ENCODE measurements around the gene PHYKPL.

PHYKPL gene

GRCh38 chr5:178218237-178218776, 14.3 kb downstream of the PHYKPL start:
- peak; percentile 41; the same call in 1 of the 2 replicates for TF ChIP-seq POLR2AphosphoS5 (IDR thresholded peaks at IDR 0.05; ENCODE audit: low read depth, low read length)
- no peak for TF ChIP-seq SPI1 (IDR thresholded peaks at IDR 0.05; ENCODE audit: low read depth, low read length)
- DNase-seq (ENCODE audit: insufficient read length, low spot score) (no peak), FAIRE-seq (no peak)

GRCh38 chr5:178216779-178217178, 15.8 kb downstream of the PHYKPL start:
- TF ChIP-seq POU2F2 (IDR thresholded peaks at IDR 0.05; ENCODE audit: low read depth, low read length) (no peak), PAX5 (IDR thresholded peaks at IDR 0.05; ENCODE audit: insufficient read depth, low read length, severe bottlenecking) (no peak), POLR2A (IDR thresholded peaks at IDR 0.05; ENCODE audit: low read depth, low read length) (no peak), POLR2AphosphoS5 (IDR thresholded peaks at IDR 0.05; ENCODE audit: low read depth, low read length) (no peak), TAF1 (IDR thresholded peaks at IDR 0.05; ENCODE audit: low read depth, low read length) (no peak), SPI1 (IDR thresholded peaks at IDR 0.05; ENCODE audit: low read depth, low read length) (no peak)
- no peak for DNase-seq (ENCODE audit: insufficient read length, low spot score)
- no peak for FAIRE-seq

- TF ChIP-seq POLR2AphosphoS5 (IDR thresholded peaks at IDR 0.05; ENCODE audit: low read depth, low read length) (no peak), PAX5 (IDR thresholded peaks at IDR 0.05; ENCODE audit: insufficient read depth, low read length, severe bottlenecking) (no peak)
- FAIRE-seq (no peak), DNase-seq (ENCODE audit: insufficient read length, low spot score) (no peak)
Measured at GRCh38 chr5:178216088-178216534, 16.5 kb downstream of the PHYKPL start.

- DNase-seq (ENCODE audit: insufficient read length, low spot score) (no peak), FAIRE-seq (no peak)
- TF ChIP-seq POLR2A (IDR thresholded peaks at IDR 0.05; ENCODE audit: low read depth, low read length): peak; percentile 50; the same call in 1 of the 2 replicates
- TF ChIP-seq POLR2AphosphoS5 (IDR thresholded peaks at IDR 0.05; ENCODE audit: low read depth, low read length): peak; percentile 72; the same call in 1 of the 2 replicates
- no peak for TF ChIP-seq PAX5 (IDR thresholded peaks at IDR 0.05; ENCODE audit: insufficient read depth, low read length, severe bottlenecking)
- no peak for TF ChIP-seq POU2F2 (IDR thresholded peaks at IDR 0.05; ENCODE audit: low read depth, low read length)
- TF ChIP-seq SPI1 (IDR thresholded peaks at IDR 0.05; ENCODE audit: low read depth, low read length): no peak
- TF ChIP-seq TAF1 (IDR thresholded peaks at IDR 0.05; ENCODE audit: low read depth, low read length): no peak
Measured at GRCh38 chr5:178215280-178216002, 17.2 kb downstream of the PHYKPL start.

- TF ChIP-seq SPI1 (IDR thresholded peaks at IDR 0.05; ENCODE audit: low read depth, low read length) (no peak), POU2F2 (IDR thresholded peaks at IDR 0.05; ENCODE audit: low read depth, low read length) (peak; percentile 38; the same call in 1 of the 2 replicates), POLR2AphosphoS5 (IDR thresholded peaks at IDR 0.05; ENCODE audit: low read depth, low read length) (peak; percentile 74), TAF1 (IDR thresholded peaks at IDR 0.05; ENCODE audit: low read depth, low read length) (0 out of 2 replicates have a peak, but pooled peaks have one; percentile 24), POLR2A (IDR thresholded peaks at IDR 0.05; ENCODE audit: low read depth, low read length) (peak; percentile 67), PAX5 (IDR thresholded peaks at IDR 0.05; ENCODE audit: insufficient read depth, low read length, severe bottlenecking) (no peak)
- DNase-seq (ENCODE audit: insufficient read length, low spot score): no peak
- no peak for FAIRE-seq
Measured at GRCh38 chr5:178214160-178214803, 18.3 kb downstream of the PHYKPL start.

- TF ChIP-seq TAF1 (IDR thresholded peaks at IDR 0.05; ENCODE audit: low read depth, low read length): no peak
- TF ChIP-seq PAX5 (IDR thresholded peaks at IDR 0.05; ENCODE audit: insufficient read depth, low read length, severe bottlenecking): no peak
- TF ChIP-seq POLR2AphosphoS5 (IDR thresholded peaks at IDR 0.05; ENCODE audit: low read depth, low read length): no peak; the same call in 1 of the 2 replicates
- TF ChIP-seq SPI1 (IDR thresholded peaks at IDR 0.05; ENCODE audit: low read depth, low read length): no peak
- no peak for TF ChIP-seq POLR2A (IDR thresholded peaks at IDR 0.05; ENCODE audit: low read depth, low read length)
- no peak for TF ChIP-seq POU2F2 (IDR thresholded peaks at IDR 0.05; ENCODE audit: low read depth, low read length)
- DNase-seq (ENCODE audit: insufficient read length, low spot score) (no peak), FAIRE-seq (no peak)
Measured at GRCh38 chr5:178213748-178214151, 18.9 kb downstream of the PHYKPL start.

GRCh38 chr5:178213003-178213461, 19.6 kb downstream of the PHYKPL start:
- FAIRE-seq: no peak
- TF ChIP-seq SPI1 (IDR thresholded peaks at IDR 0.05; ENCODE audit: low read depth, low read length) (no peak), POLR2A (IDR thresholded peaks at IDR 0.05; ENCODE audit: low read depth, low read length) (peak; percentile 79), TAF1 (IDR thresholded peaks at IDR 0.05; ENCODE audit: low read depth, low read length) (no peak), POLR2AphosphoS5 (IDR thresholded peaks at IDR 0.05; ENCODE audit: low read depth, low read length) (peak; percentile 71; the same call in 1 of the 2 replicates), PAX5 (IDR thresholded peaks at IDR 0.05; ENCODE audit: insufficient read depth, low read length, severe bottlenecking) (no peak), POU2F2 (IDR thresholded peaks at IDR 0.05; ENCODE audit: low read depth, low read length) (peak; percentile 10; the same call in 1 of the 2 replicates)
- no peak for DNase-seq (ENCODE audit: insufficient read length, low spot score)

- DNase-seq (ENCODE audit: insufficient read length, low spot score) (no peak), FAIRE-seq (no peak)
- TF ChIP-seq PAX5 (IDR thresholded peaks at IDR 0.05; ENCODE audit: insufficient read depth, low read length, severe bottlenecking) (no peak), SPI1 (IDR thresholded peaks at IDR 0.05; ENCODE audit: low read depth, low read length) (no peak), POLR2AphosphoS5 (IDR thresholded peaks at IDR 0.05; ENCODE audit: low read depth, low read length) (peak; percentile 23; the same call in 1 of the 2 replicates), TAF1 (IDR thresholded peaks at IDR 0.05; ENCODE audit: low read depth, low read length) (0 out of 2 replicates have a peak, but pooled peaks have one; percentile 13), POU2F2 (IDR thresholded peaks at IDR 0.05; ENCODE audit: low read depth, low read length) (0 out of 2 replicates have a peak, but pooled peaks have one; percentile 16), POLR2A (IDR thresholded peaks at IDR 0.05; ENCODE audit: low read depth, low read length) (no peak; the same call in 1 of the 2 replicates)
Measured at GRCh38 chr5:178212241-178213002, 20.2 kb downstream of the PHYKPL start.

All from GM12891 (cell line).